HL-60 (cell line): ENCODE measurements around the gene POLDIP3.

Experiments used
- DNase-seq, 2 experiments: peaks; one replicate each; pipeline ENCODE4 v3.0.0-alpha.2; 2010 to 2020; ENCODE audit warnings: low read depth in 1 of 2, low spot score in 1 of 2
- H3K27ac ChIP-seq: fragments of 250-450 bp; sonication (Bioruptor Pico); replicated peaks from 2 replicates; pipeline ENCODE4 v1.5.1; 2020; ENCODE audit warnings: mild to moderate bottlenecking, moderate library complexity
- H3K27me3 ChIP-seq: fragments of 250-450 bp; sonication (Bioruptor Pico); 2 replicates; pipeline ENCODE4 v1.5.1; 2021; ENCODE audit warnings: mild to moderate bottlenecking, moderate library complexity; ENCODE audit not compliant: insufficient read depth, poor library complexity, severe bottlenecking
- H3K4me3 ChIP-seq: replicated peaks from 2 replicates; pipeline ENCODE4 v1.5.1; 2011; ENCODE audit warnings: mild to moderate bottlenecking, control low read depth, low read length; ENCODE audit not compliant: insufficient read depth
- GABPA ChIP-seq: IDR thresholded peaks from 2 replicates; pipeline ENCODE4 v1.6.1; 2012; ENCODE audit warnings: low read depth
- POLR2AphosphoS5 ChIP-seq: IDR thresholded peaks from 2 replicates; pipeline ENCODE4 v1.6.1; 2012; ENCODE audit warnings: low read depth
- SPI1 ChIP-seq: IDR thresholded peaks from 2 replicates; pipeline ENCODE4 v1.6.1; 2012; ENCODE audit warnings: low read depth, mild to moderate bottlenecking, borderline replicate concordance
- TF ChIP-seq, protein P1 (sequence below): IDR thresholded peaks from 2 replicates; pipeline ENCODE4 v1.6.1; 2012; ENCODE audit warnings: low read depth; ENCODE audit not compliant: insufficient replicate concordance
- TF ChIP-seq, protein P2 (sequence below): IDR thresholded peaks from one replicate; pipeline ENCODE4 v1.5.1; 2011; ENCODE audit warnings: low read length, control low read depth, inconsistent platforms; ENCODE audit not compliant: insufficient read depth

The POLDIP3 gene

DNA sequence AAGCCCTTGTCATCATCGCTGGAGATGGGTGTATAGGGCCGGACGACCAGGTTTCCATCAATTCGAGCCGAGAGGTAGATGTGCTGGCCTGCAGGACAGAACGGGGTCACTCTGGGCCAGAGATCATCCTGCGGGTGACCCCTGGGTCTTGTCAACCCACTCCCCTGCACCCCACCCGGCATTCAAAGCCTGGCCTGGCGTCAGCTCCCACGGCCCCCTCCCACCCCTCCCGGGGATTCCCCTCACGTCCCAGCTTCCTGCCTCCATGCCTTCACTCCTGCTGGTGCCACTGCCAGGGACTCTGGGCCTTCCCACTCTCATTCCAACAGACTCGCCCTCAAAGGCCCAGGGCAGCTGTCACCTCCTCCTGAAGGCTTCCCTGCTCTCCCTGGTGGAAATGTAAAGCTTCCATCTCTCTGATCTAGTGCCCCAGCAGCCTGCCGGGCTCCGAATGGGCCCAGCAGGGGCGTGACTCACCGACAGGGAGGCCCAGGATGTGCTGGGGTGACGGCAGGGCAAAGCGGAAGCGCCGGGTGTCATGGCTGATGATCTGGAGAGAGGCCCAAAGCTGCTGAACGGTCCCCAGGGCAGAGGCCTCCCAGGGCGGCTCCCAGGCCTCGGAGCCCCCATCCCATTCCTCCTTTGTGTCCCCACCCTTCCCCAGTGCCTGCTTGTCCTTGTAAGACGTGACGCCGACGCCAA, 16.4 kb upstream of the POLDIP3 start:
- Histone ChIP-seq H3K27me3 (no peaks in the 10 kb centered on the region), H3K4me3 (no peak overlapping the region), H3K27ac (no peak overlapping the region)
- DNase-seq = no peak
- TF ChIP-seq SPI1 (no peak), GABPA (no peak), POLR2AphosphoS5 (no peak)
- TF ChIP-seq, protein P1, sequence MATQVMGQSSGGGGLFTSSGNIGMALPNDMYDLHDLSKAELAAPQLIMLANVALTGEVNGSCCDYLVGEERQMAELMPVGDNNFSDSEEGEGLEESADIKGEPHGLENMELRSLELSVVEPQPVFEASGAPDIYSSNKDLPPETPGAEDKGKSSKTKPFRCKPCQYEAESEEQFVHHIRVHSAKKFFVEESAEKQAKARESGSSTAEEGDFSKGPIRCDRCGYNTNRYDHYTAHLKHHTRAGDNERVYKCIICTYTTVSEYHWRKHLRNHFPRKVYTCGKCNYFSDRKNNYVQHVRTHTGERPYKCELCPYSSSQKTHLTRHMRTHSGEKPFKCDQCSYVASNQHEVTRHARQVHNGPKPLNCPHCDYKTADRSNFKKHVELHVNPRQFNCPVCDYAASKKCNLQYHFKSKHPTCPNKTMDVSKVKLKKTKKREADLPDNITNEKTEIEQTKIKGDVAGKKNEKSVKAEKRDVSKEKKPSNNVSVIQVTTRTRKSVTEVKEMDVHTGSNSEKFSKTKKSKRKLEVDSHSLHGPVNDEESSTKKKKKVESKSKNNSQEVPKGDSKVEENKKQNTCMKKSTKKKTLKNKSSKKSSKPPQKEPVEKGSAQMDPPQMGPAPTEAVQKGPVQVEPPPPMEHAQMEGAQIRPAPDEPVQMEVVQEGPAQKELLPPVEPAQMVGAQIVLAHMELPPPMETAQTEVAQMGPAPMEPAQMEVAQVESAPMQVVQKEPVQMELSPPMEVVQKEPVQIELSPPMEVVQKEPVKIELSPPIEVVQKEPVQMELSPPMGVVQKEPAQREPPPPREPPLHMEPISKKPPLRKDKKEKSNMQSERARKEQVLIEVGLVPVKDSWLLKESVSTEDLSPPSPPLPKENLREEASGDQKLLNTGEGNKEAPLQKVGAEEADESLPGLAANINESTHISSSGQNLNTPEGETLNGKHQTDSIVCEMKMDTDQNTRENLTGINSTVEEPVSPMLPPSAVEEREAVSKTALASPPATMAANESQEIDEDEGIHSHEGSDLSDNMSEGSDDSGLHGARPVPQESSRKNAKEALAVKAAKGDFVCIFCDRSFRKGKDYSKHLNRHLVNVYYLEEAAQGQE = no peak
- TF ChIP-seq, protein P2, sequence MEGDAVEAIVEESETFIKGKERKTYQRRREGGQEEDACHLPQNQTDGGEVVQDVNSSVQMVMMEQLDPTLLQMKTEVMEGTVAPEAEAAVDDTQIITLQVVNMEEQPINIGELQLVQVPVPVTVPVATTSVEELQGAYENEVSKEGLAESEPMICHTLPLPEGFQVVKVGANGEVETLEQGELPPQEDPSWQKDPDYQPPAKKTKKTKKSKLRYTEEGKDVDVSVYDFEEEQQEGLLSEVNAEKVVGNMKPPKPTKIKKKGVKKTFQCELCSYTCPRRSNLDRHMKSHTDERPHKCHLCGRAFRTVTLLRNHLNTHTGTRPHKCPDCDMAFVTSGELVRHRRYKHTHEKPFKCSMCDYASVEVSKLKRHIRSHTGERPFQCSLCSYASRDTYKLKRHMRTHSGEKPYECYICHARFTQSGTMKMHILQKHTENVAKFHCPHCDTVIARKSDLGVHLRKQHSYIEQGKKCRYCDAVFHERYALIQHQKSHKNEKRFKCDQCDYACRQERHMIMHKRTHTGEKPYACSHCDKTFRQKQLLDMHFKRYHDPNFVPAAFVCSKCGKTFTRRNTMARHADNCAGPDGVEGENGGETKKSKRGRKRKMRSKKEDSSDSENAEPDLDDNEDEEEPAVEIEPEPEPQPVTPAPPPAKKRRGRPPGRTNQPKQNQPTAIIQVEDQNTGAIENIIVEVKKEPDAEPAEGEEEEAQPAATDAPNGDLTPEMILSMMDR = no peak

DNA sequence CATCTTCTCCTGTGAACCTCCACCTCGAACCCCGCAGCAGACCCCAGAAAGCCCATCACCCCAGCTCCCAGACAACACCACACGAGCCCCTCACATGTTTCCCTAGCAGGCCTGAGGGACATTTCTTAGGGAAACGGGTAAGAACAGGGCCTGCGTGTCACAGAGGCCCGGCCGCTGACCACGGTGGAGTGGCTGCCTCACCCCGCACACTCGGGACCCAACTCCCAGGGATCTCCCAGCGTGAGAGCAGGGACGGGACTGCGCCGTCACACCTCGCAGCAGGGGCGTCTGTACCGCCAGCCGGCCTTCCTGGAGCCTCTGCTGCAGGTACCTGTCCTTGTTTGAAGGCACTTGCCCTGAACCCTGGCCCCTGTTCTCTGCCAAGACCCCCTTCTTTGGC, 15.5 kb upstream of the POLDIP3 start:
- H3K27me3 ChIP-seq = no peaks in the 10 kb centered on the region
- no peak overlapping the region for H3K27ac ChIP-seq
- TF ChIP-seq SPI1 = no peak
- no peak for TF ChIP-seq GABPA
- TF ChIP-seq POLR2AphosphoS5 = no peak
- TF ChIP-seq, protein P1 = no peak
- TF ChIP-seq, protein P2 = no peak
- H3K4me3 ChIP-seq = no peak overlapping the region
- DNase-seq = no peak

DNA sequence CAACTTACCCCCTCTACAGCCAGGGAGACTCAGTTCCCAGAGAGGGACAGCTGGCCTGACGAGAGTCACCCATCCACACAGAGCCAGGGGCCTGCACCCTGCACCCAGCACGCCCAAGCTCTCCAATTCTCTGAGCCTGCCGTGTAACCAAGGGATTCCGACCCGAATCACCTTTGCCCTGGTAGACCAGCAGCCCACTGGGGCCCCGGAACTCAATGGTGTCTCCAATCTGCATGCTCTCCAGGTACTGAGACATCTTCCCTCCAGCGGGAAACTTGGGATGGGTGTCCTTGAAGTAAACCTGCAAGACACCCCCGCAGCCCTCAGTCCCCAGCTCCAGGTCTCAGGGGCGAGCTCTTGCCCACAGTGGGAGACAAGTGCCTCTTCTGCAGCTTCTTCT, 13.3 kb upstream of the POLDIP3 start:
- H3K27ac ChIP-seq = no peak overlapping the region
- TF ChIP-seq SPI1 (no peak), POLR2AphosphoS5 (no peak), GABPA (no peak)
- TF ChIP-seq, protein P2 = no peak
- TF ChIP-seq, protein P1 = no peak
- H3K27me3 ChIP-seq = no peaks in the 10 kb centered on the region
- no peak for DNase-seq
- H3K4me3 ChIP-seq = no peak overlapping the region
